WTC11 (cell line): ENCODE results near the gene EXPH5. TPM values are rescaled to one million over a fixed set of nuclear protein-coding genes. Genes with fewer than 3 reads are reported as not detected.

Experiments used
- ATAC-seq: fragments of 200-7000 bp; cut with Tn5 transposase; 2 replicates; pipeline ENCODE4 v1.10.0; 2021; ENCODE audit warnings: mild to moderate bottlenecking, moderate library complexity
- CTCF ChIA-PET: fragments of 300-600 bp; sonication (Branson Sonifier 250); formaldehyde crosslinking; loops from one replicate; lab custom pipeline; 2021; ENCODE audit warnings: antibody characterized with exemption; lab: Charles Lee
- POLR2A ChIA-PET: fragments of 350-600 bp; sonication (Branson Sonifier 250); formaldehyde crosslinking; loops from one replicate; lab custom pipeline; 2021; ENCODE audit warnings: antibody characterized with exemption; lab: Charles Lee
- DNase-seq: peaks from one replicate; pipeline ENCODE4 v3.0.0; 2021; ENCODE audit warnings: low spot score
- H3K27ac Mint-ChIP-seq: 2 replicates; pipeline ENCODE4 v1.8.0; 2021; ENCODE audit warnings: mixed read lengths
- H3K27me3 Mint-ChIP-seq: 2 replicates; pipeline ENCODE4 v1.8.0; 2021; ENCODE audit warnings: low read depth, mild to moderate bottlenecking, moderate library complexity, mixed read lengths
- H3K36me3 Mint-ChIP-seq: 2 replicates; pipeline ENCODE4 v1.8.0; 2021; ENCODE audit warnings: mixed read lengths
- H3K4me1 Mint-ChIP-seq: 2 replicates; pipeline ENCODE4 v1.8.0; 2022; ENCODE audit warnings: mixed read lengths
- H3K4me3 Mint-ChIP-seq: 2 replicates; pipeline ENCODE4 v1.8.0; 2021; ENCODE audit warnings: mild to moderate bottlenecking, moderate library complexity, mixed read lengths
- H3K9me3 Mint-ChIP-seq: 2 replicates; pipeline ENCODE4 v1.8.0; 2021; ENCODE audit warnings: mixed read lengths
- CBFB ChIP-seq: sonication (generic); formaldehyde crosslinking; IDR thresholded peaks from 2 replicates; pipeline ENCODE4 v1.8.1; 2022; ENCODE audit warnings: mild to moderate bottlenecking, low read depth, missing genetic modification reagents
- CREM ChIP-seq: sonication (generic); formaldehyde crosslinking; IDR thresholded peaks from 2 replicates; pipeline ENCODE4 v1.8.1; 2022; ENCODE audit warnings: mild to moderate bottlenecking, missing genetic modification reagents, moderate library complexity
- ELF4 ChIP-seq: sonication (generic); formaldehyde crosslinking; IDR thresholded peaks from 2 replicates; pipeline ENCODE4 v1.8.1; 2022; ENCODE audit warnings: low read depth, mild to moderate bottlenecking, moderate library complexity, missing genetic modification reagents
- ETV6 ChIP-seq: sonication (generic); formaldehyde crosslinking; IDR thresholded peaks from 2 replicates; pipeline ENCODE4 v1.8.1; 2022; ENCODE audit warnings: mild to moderate bottlenecking, missing genetic modification reagents
- FOXK1 ChIP-seq: sonication (generic); formaldehyde crosslinking; IDR thresholded peaks from 2 replicates; pipeline ENCODE4 v1.8.0; 2022; ENCODE audit warnings: mild to moderate bottlenecking, moderate library complexity, missing genetic modification reagents
- JUN ChIP-seq: sonication (generic); formaldehyde crosslinking; IDR thresholded peaks from 2 replicates; pipeline ENCODE4 v1.8.0; 2023; ENCODE audit warnings: mild to moderate bottlenecking, missing genetic modification reagents
- OVOL2 ChIP-seq: fragments of 250-450 bp; sonication (Bioruptor Pico); IDR thresholded peaks from 2 replicates; pipeline ENCODE4 v1.9.0; 2021; ENCODE audit warnings: mild to moderate bottlenecking, borderline replicate concordance
- SP1 ChIP-seq: sonication (generic); formaldehyde crosslinking; conservative IDR thresholded peaks from 2 replicates; pipeline ENCODE4 v1.8.1; 2022; ENCODE audit warnings: missing genetic modification reagents
- TEAD1 ChIP-seq: sonication (generic); formaldehyde crosslinking; IDR thresholded peaks from 2 replicates; pipeline ENCODE4 v1.8.0; 2022; ENCODE audit warnings: mild to moderate bottlenecking, missing genetic modification reagents
- TP53 ChIP-seq: sonication (generic); formaldehyde crosslinking; IDR thresholded peaks from 2 replicates; pipeline ENCODE4 v1.8.1; 2023; ENCODE audit warnings: mild to moderate bottlenecking, missing genetic modification reagents
- ZBTB21 ChIP-seq: sonication (generic); formaldehyde crosslinking; IDR thresholded peaks from 2 replicates; pipeline ENCODE4 v1.8.1; 2023; ENCODE audit warnings: mild to moderate bottlenecking, missing genetic modification reagents, borderline replicate concordance
- ZNF138 ChIP-seq: sonication (generic); formaldehyde crosslinking; conservative IDR thresholded peaks from 2 replicates; pipeline ENCODE4 v1.8.1; 2022; ENCODE audit warnings: mild to moderate bottlenecking, moderate library complexity, missing genetic modification reagents
- ZNF219 ChIP-seq: sonication (generic); formaldehyde crosslinking; IDR thresholded peaks from 2 replicates; pipeline ENCODE4 v1.8.0; 2023; ENCODE audit warnings: missing genetic modification reagents, mild to moderate bottlenecking, borderline replicate concordance
- ZNF232 ChIP-seq: sonication (generic); formaldehyde crosslinking; IDR thresholded peaks from 2 replicates; pipeline ENCODE4 v1.8.0; 2022; ENCODE audit warnings: mild to moderate bottlenecking, missing genetic modification reagents
- ZNF423 ChIP-seq: fragments of 250-450 bp; sonication (Bioruptor Pico); IDR thresholded peaks from 2 replicates; pipeline ENCODE4 v2.1.2; 2022; ENCODE audit warnings: mild to moderate bottlenecking, moderate library complexity
- total RNA-seq: library from RNA; stranded (reverse); gene quantifications from 3 replicates; pipeline ENCODE4 v1.2.3, GENCODE V29; 2021
- TF ChIP-seq, protein P1 (sequence below): fragments of 250-450 bp; sonication (Bioruptor Pico); IDR thresholded peaks from 2 replicates; pipeline ENCODE4 v1.9.0; 2021; ENCODE audit warnings: mild to moderate bottlenecking, borderline replicate concordance
- TF ChIP-seq, protein P2 (sequence below): sonication (generic); formaldehyde crosslinking; IDR thresholded peaks from 2 replicates; pipeline ENCODE4 v1.8.1; 2022; ENCODE audit warnings: mild to moderate bottlenecking, moderate library complexity, missing genetic modification reagents
- TF ChIP-seq, protein P3 (sequence below): sonication (generic); formaldehyde crosslinking; IDR thresholded peaks from 2 replicates; pipeline ENCODE4 v1.8.1; 2023; ENCODE audit warnings: mild to moderate bottlenecking, missing genetic modification reagents
- TF ChIP-seq, protein P4 (sequence below): fragments of 250-450 bp; sonication (Bioruptor Pico); IDR thresholded peaks from 2 replicates; pipeline ENCODE4 v1.9.0; 2021; ENCODE audit warnings: mild to moderate bottlenecking

The EXPH5 gene
- total RNA-seq, 1 experiment from 2014 or later, result 11.2 TPM

DNA sequence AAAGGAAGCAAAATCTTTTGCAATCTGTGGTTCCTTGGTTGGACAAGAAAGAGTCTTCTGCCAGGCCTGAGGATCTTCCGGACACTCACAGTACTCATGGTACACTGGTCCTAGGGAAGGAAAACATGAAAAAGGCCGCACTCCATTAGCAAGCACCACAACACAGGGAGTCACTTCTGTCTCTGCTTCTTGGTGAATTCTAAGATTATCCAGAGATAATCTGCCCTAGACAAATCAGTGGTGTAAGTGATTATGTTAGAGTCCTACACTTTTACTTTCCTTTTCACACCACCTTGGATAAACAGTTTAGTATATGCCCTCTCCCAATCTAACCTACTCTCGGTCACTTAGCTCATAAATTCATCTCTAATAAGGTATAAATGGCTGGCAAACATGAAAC is 107.2 kb downstream of the EXPH5 start (continued):
- TF ChIP-seq, protein P1, sequence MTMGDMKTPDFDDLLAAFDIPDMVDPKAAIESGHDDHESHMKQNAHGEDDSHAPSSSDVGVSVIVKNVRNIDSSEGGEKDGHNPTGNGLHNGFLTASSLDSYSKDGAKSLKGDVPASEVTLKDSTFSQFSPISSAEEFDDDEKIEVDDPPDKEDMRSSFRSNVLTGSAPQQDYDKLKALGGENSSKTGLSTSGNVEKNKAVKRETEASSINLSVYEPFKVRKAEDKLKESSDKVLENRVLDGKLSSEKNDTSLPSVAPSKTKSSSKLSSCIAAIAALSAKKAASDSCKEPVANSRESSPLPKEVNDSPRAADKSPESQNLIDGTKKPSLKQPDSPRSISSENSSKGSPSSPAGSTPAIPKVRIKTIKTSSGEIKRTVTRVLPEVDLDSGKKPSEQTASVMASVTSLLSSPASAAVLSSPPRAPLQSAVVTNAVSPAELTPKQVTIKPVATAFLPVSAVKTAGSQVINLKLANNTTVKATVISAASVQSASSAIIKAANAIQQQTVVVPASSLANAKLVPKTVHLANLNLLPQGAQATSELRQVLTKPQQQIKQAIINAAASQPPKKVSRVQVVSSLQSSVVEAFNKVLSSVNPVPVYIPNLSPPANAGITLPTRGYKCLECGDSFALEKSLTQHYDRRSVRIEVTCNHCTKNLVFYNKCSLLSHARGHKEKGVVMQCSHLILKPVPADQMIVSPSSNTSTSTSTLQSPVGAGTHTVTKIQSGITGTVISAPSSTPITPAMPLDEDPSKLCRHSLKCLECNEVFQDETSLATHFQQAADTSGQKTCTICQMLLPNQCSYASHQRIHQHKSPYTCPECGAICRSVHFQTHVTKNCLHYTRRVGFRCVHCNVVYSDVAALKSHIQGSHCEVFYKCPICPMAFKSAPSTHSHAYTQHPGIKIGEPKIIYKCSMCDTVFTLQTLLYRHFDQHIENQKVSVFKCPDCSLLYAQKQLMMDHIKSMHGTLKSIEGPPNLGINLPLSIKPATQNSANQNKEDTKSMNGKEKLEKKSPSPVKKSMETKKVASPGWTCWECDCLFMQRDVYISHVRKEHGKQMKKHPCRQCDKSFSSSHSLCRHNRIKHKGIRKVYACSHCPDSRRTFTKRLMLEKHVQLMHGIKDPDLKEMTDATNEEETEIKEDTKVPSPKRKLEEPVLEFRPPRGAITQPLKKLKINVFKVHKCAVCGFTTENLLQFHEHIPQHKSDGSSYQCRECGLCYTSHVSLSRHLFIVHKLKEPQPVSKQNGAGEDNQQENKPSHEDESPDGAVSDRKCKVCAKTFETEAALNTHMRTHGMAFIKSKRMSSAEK (CRISPR knock-in tag), result no peak

DNA sequence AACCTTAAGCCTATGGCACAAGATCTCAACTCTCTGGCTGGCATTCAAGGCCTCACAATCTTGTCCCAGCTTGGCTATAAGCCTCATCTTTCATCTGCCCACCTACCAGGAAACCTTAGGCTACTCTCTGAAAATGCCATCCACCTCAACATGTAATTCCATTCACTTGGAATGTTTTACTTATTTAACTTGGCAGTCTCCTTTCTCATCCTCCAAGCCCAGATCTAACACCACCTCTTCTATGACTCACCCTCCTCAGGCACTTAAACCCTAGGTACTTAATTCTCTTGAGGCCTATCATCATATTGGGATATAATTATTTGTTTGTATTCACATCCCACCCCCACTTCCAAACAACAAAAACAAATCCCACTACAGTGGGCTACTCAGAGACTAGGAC is 110.4 kb downstream of the EXPH5 start:
- Mint-ChIP-seq H3K4me3 (no peak overlapping the region), H3K27ac (no peak overlapping the region), H3K4me1 (peaks cover 2% of the 10 kb centered on the region; the same call in 1 of the 2 replicates), H3K36me3 (peaks cover 40% of the 10 kb centered on the region), H3K9me3 (peaks cover 16% of the 10 kb centered on the region), H3K27me3 (no peaks in the 10 kb centered on the region)
- TF ChIP-seq ELF4, result no peak
- TF ChIP-seq, protein P2, sequence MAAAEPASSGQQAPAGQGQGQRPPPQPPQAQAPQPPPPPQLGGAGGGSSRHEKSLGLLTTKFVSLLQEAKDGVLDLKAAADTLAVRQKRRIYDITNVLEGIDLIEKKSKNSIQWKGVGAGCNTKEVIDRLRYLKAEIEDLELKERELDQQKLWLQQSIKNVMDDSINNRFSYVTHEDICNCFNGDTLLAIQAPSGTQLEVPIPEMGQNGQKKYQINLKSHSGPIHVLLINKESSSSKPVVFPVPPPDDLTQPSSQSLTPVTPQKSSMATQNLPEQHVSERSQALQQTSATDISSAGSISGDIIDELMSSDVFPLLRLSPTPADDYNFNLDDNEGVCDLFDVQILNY (CRISPR knock-in tag), result no peak
- TF ChIP-seq ZNF232 (CRISPR knock-in tag), result no peak
- TF ChIP-seq SP1 (CRISPR knock-in tag), result no peak
- no peak for TF ChIP-seq TEAD1 (CRISPR knock-in tag)
- TF ChIP-seq, protein P1 (CRISPR knock-in tag), result no peak
- TF ChIP-seq CREM, result no peak
- no peak for TF ChIP-seq ZNF138 (CRISPR knock-in tag)
- CTCF ChIA-PET, result no interaction called here
- DNase-seq, result no peak
- POLR2A ChIA-PET, result no interaction called here
- no peak for ATAC-seq

DNA sequence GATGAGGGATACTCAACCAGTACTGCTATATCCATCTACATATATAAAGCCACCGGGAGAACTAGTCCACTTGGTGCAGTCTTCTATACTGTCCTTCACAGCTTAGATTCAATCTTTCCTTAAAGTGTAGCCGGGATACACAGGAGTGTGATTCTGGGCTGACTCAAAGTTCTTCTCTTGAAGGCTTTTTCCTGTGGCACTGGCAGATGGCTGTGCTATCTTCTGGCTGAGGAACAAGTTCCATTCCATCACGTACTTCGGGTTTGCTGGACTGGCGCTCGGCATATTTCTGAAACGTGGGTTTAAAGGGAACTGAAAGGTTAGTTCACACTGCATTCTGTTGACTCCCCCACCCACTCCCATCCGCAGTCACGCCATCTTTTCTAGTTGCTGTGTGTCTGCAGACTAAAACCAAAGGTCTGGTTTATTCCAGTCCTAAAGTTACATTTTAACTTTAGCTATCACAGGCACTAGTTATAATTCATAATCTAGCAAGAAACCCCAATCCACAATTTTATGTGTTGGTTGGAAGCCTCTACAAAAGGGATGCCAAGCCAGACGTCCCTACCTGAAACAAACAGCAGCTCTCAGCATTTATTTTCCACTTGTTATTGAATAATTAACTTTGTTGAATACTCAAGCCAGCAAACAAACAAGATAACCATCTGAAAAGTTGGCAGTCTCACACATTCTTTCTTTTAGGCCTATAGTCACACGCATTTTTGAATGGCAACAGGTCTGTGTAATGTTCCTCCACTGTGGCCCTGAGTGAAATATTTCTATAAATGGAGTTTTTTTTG is 118.7 kb downstream of the EXPH5 start:
- H3K27me3 Mint-ChIP-seq, result no peaks in the 10 kb centered on the region
- H3K9me3 Mint-ChIP-seq, result no peaks in the 10 kb centered on the region
- H3K4me3 Mint-ChIP-seq, result no peak overlapping the region
- DNase-seq (no peak), ATAC-seq (no peak)
- ChIA-PET CTCF (no interaction called here), POLR2A (interaction anchor here (0.6 kb wide), 1 partner anchor 19 kb away, joined by 7 read pairs; no protein-coding TSS in a partner anchor)
- peaks cover 3% of the 10 kb centered on the region; the same call in 1 of the 2 replicates for H3K4me1 Mint-ChIP-seq
- peaks cover 8% of the 10 kb centered on the region; the same call in 1 of the 2 replicates for H3K36me3 Mint-ChIP-seq
- no peak overlapping the region for H3K27ac Mint-ChIP-seq
- TF ChIP-seq, protein P3, sequence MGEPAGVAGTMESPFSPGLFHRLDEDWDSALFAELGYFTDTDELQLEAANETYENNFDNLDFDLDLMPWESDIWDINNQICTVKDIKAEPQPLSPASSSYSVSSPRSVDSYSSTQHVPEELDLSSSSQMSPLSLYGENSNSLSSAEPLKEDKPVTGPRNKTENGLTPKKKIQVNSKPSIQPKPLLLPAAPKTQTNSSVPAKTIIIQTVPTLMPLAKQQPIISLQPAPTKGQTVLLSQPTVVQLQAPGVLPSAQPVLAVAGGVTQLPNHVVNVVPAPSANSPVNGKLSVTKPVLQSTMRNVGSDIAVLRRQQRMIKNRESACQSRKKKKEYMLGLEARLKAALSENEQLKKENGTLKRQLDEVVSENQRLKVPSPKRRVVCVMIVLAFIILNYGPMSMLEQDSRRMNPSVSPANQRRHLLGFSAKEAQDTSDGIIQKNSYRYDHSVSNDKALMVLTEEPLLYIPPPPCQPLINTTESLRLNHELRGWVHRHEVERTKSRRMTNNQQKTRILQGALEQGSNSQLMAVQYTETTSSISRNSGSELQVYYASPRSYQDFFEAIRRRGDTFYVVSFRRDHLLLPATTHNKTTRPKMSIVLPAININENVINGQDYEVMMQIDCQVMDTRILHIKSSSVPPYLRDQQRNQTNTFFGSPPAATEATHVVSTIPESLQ, result no peak
- no peak for TF ChIP-seq ZNF219 (CRISPR knock-in tag)
- TF ChIP-seq, protein P2 (CRISPR knock-in tag), result no peak
- no peak for TF ChIP-seq ZNF423 (CRISPR knock-in tag)
- no peak for TF ChIP-seq OVOL2 (CRISPR knock-in tag)
- no peak for TF ChIP-seq ETV6 (CRISPR knock-in tag)
- no peak for TF ChIP-seq FOXK1 (CRISPR knock-in tag)
- TF ChIP-seq TP53, result no peak
- TF ChIP-seq, protein P4, sequence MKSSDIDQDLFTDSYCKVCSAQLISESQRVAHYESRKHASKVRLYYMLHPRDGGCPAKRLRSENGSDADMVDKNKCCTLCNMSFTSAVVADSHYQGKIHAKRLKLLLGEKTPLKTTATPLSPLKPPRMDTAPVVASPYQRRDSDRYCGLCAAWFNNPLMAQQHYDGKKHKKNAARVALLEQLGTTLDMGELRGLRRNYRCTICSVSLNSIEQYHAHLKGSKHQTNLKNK (CRISPR knock-in tag), result no peak
- TF ChIP-seq CBFB, result no peak
- no peak for TF ChIP-seq JUN (CRISPR knock-in tag)
- TF ChIP-seq ZBTB21 (CRISPR knock-in tag), result no peak
